ENCODE measurements around the gene PTPRO.

- TF ChIP-seq REST (IDR thresholded peaks at IDR 0.05) = no peak
- no peak for TF ChIP-seq CTCF (IDR thresholded peaks at IDR 0.05; ENCODE audit: low read depth, low read length, missing input control)
Measured at GRCh38 chr12:15633201-15633600, 310.9 kb downstream of the PTPRO start.

All from liver (tissue), 2 donors.